Activated naive CD4-positive, alpha-beta T cell treated with anti-CD3 and anti-CD28 coated beads, Interleukin-2, amount 50 U/mL, for 72 hours (primary cell): ENCODE data around the gene TMEM132C. TPM values are rescaled to one million over a fixed set of nuclear protein-coding genes. Genes with fewer than 3 reads are reported as not detected.

Experiments
- ATAC-seq, 2 donors: fragments of 150-1000 bp; cut with Tn5 transposase; 2 replicates each; pipeline ENCODE4 v1.10.0; 2021; ENCODE audit warnings: mild to moderate bottlenecking in 2 of 2, moderate library complexity in 2 of 2
- DNase-seq, 2 donors: peaks; one replicate each; pipeline ENCODE4 v3.0.0; 2021 to 2022; ENCODE audit warnings: low spot score in 2 of 2
- H3K27ac Mint-ChIP-seq, 2 donors: one replicate each; pipeline ENCODE4 v1.8.0; 2022; ENCODE audit warnings: mild to moderate bottlenecking in 2 of 2, mixed read lengths in 2 of 2
- H3K36me3 Mint-ChIP-seq, 2 donors: one replicate each; pipeline ENCODE4 v1.8.0; 2022; ENCODE audit warnings: mixed read lengths in 2 of 2
- H3K9me3 Mint-ChIP-seq, 2 donors: one replicate each; pipeline ENCODE4 v1.8.0; 2022; ENCODE audit warnings: mixed read lengths in 2 of 2
- total RNA-seq, 2 donors: library from RNA; stranded (reverse); gene quantifications; one replicate each; pipeline ENCODE4 v1.2.3, GENCODE V29; 2022

Gene TMEM132C
- total RNA-seq, 2 donors from 2014 or later: not detected

DNA sequence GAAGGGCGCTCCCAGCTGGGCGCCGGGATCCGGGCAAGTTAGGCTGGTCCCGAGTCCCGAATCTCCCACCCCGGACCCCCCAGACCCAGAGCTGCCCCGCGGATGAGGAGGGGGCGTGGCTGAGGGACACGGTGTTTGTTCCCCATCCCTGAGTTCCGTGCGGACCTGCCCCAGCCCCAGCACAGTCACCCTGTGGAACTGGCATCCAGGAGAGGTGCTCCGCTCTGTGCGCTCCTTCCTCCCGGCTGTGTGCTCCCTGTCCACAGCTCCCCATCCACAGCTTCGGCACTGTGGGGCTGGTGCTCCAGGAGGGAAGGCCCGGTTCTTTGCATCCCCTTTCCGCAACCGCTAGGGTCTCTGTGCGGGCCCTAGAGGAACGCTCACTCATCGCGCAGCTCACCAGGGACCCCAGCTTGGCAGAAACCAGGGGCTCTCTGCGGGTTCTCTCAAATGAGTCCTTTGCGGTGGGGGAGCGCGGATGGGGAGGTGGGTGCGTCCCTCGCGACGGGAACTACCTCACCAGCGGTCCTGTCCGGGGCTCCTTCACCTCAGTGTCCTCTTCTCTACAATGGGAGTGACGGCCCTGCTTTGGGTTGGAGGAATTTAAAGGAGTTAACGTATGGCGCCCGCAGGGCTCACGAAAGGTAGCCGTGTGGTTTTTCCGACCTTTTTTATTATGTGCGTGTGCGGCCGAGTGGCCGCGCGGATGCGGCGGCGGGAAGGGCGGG, 845 bp downstream of the TMEM132C start:
- peaks cover 0 to 12% of the 10 kb centered on the region in 2 donors for H3K36me3 Mint-ChIP-seq
- DNase-seq (no peak), ATAC-seq (no peak)
- no peak overlapping the region for H3K27ac Mint-ChIP-seq
- H3K9me3 Mint-ChIP-seq: peaks cover 4 to 13% of the 10 kb centered on the region in 2 donors

DNA sequence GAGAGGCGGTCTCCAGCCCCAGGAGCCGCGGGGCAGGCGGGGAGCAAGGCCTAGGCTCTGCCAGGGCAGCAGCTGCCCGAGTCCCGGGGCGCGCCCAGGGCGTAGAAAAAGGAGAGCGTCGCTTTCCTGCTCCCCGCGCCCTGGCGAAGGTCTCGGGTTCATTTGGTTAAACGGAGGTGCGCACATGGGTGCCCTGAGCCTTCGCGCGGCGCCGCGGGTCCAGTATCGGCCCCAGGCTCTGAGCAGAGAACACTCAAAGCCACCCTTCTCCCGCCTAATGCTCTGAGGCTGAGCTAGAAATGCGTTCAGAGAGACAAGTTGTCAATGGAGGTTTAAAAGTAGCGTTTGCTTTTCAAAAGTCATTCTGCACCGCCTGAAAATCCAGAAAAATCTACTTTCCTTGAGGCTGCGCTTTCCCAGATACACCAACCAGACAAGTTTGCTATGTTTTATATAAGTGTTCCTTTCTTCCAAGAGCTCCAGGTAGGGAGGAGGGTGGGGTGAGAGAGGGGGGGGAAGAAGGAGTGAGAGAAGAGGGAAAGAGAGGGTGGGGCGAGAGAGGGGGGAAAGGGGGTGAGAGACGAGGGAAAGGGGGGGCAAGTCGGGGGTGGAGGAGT, 1.5 kb downstream of the TMEM132C start:
- Mint-ChIP-seq H3K27ac (no peak overlapping the region), H3K36me3 (peaks cover 0 to 12% of the 10 kb centered on the region in 2 donors), H3K9me3 (peaks cover 4 to 8% of the 10 kb centered on the region in 2 donors)
- ATAC-seq (no peak), DNase-seq (no peak)

DNA sequence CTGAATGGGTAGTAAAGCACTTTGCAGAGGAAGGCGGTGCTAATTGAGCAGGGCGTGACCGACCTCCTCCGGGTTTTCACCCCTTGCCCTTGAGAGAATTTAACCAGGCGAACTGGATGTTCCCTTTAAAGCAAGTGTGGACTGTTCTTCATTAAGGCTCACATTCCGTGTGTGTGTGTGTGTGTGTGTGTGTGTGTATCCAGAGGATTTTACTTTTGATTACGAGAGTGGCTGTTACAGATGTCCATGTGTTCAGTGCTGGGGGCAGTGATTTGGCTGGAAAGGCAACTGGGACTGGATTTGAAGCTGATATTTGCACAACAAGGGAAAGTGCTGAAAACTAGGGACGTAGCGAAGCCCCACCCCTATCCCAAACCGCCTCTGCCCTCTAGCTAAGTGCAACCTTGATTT, 2.2 kb downstream of the TMEM132C start:
- Mint-ChIP-seq H3K9me3 (peaks cover 1 to 4% of the 10 kb centered on the region in 2 donors), H3K27ac (no peak overlapping the region), H3K36me3 (peaks cover 0 to 6% of the 10 kb centered on the region in 2 donors)
- ATAC-seq: no peak
- no peak for DNase-seq

DNA sequence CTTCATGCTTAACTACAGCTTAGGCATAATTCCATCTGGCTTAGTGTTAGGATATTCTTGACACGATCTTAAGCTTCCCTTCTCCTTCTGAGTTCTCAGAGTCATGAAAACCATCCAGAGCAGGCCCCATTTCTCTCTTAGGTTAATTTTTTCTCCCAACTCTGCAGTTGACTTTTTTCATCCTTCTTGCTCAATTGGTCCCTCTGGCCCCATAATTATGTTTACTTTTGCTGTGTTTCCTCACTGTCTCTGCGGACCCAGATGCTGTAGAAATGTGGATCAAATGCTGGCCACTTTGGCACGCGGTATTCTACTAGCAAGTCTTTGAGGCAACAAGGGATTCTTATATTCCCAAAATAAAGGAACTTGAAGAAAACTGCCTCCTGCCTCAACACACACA, 9.5 kb downstream of the TMEM132C start:
- no peak overlapping the region for H3K27ac Mint-ChIP-seq
- no peaks in the 10 kb centered on the region for H3K36me3 Mint-ChIP-seq
- ATAC-seq (no peak), DNase-seq (no peak)
- H3K9me3 Mint-ChIP-seq: peaks cover 19 to 28% of the 10 kb centered on the region in 2 donors

DNA sequence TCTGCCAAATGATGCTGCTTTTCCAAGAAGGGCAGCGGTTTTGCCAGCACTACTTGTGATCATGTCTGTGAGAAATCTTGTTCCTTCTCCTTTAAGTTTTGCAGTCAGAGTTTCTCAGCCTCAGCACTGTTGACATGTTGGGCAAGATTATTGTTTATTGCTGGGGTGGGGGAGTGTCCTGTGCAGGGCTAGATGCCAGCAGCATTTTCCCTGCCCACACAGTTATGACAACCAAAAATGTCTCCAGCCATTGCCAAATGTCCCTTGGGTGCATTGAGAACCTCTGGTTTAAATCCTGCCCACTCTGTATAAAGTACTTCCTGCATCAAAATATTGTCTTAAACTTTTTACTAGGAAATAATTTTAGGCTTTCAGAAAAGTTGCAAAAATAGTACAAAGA, 20.0 kb downstream of the TMEM132C start:
- Mint-ChIP-seq H3K27ac (no peak overlapping the region), H3K36me3 (peaks cover 0 to 4% of the 10 kb centered on the region in 2 donors), H3K9me3 (peaks cover 18% of the 10 kb centered on the region in 2 donors)
- no peak for DNase-seq
- ATAC-seq: no peak

DNA sequence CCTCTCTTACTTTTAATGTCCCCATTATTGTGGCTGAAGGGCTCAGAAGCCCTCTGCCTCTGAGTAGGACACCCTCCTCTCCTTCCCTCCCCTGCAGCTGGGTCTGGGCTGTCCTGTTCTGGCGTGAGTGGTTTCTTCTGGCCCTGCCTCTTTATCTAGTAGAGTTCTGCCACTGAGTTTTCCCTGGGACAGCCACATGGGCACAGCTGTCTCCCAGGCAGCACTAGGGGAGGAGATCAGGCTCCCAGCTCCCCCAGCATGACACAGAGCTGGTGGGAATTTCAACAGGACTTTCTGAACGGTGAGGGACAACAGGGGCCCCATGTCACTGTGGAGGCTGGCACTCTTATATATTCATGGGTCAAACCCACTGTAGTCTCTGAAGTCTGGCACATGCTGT, 21.4 kb downstream of the TMEM132C start:
- Mint-ChIP-seq H3K9me3 (peaks cover 13 to 15% of the 10 kb centered on the region in 2 donors), H3K36me3 (peaks cover 0 to 4% of the 10 kb centered on the region in 2 donors)
- no peak for ATAC-seq

DNA sequence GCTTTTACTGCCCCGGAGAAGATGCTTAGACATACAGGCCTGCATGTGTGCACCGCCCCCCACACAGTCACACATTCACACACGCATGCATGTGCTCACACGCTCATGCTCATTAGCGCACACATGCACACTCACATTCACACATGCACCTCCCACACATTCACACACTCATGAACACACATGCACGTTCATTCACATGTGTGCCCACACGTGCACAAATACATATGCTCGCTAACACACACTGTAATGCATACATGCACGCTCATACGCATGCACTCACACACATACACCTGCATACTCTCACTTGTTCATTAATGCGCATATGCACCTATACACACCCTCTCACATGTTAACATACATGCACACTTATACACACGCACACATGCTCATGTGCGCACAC, 21.9 kb downstream of the TMEM132C start:
- Mint-ChIP-seq H3K36me3 (peaks cover 0 to 4% of the 10 kb centered on the region in 2 donors), H3K27ac (no peak overlapping the region), H3K9me3 (peaks cover 8 to 9% of the 10 kb centered on the region in 2 donors)
- DNase-seq (no peak), ATAC-seq (no peak)

More for the DNA sequence above, 21.4 kb downstream of the TMEM132C start:
- no peak overlapping the region for H3K27ac Mint-ChIP-seq
- no peak for DNase-seq

DNA sequence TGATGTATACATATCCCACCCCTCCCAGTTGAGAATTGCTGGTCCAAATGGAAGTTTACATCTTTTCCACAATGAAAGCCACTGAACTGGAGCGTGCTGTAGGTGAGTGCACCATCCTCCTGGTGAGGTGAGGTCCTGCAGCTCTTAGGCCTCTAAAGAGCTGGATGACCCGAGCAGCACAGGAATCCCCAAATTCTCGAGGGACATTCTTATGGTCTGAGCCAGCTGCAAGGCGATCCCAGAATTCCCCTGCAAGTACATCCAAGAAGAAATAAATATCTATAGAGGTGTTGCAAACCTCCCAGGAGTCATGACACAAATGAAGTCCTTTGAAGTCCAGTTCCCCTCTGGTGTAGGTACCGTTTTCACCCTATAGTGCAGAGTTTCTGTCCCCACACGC, 24.0 kb downstream of the TMEM132C start:
- ATAC-seq: no peak

DNA sequence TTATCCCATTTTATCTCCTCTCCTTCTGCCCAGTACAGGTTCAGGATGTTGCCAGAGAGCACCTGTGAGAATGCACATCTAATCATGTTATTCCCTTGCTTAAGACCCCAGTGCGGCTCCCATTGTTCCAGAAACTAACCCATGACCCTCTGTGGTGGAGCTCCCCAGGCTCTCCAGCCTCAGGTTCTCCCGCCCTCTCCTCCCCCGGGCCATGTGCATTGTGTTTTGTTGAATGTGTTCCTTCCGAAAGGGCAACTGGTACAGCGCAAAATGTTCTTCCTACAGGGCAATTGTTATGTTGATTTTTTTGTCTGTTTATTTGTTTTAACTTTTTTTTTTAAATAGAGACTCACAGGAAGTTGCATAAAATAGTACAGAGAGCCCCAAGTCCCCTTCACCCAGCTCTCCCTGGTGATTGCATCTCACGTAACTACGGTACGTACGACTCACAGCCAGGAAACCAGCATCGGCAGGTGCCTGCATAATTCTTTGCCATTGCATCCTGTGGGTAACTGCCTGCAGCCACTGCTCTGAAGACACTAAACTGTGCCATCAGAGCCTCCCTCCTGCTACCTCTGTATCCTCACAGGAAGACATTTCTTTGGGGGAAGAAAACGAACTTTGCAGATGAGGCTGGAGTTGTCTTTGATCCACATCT, 31.2 kb downstream of the TMEM132C start:
- peaks cover 8 to 11% of the 10 kb centered on the region in 2 donors for H3K9me3 Mint-ChIP-seq
- DNase-seq: no peak
- H3K36me3 Mint-ChIP-seq: peaks cover 0 to 4% of the 10 kb centered on the region in 2 donors
- H3K27ac Mint-ChIP-seq: no peak overlapping the region
- no peak for ATAC-seq

More for the DNA sequence above, 24.0 kb downstream of the TMEM132C start:
- Mint-ChIP-seq H3K27ac (no peak overlapping the region), H3K9me3 (peaks cover 8 to 9% of the 10 kb centered on the region in 2 donors), H3K36me3 (peaks cover 0 to 4% of the 10 kb centered on the region in 2 donors)
- DNase-seq: no peak

DNA sequence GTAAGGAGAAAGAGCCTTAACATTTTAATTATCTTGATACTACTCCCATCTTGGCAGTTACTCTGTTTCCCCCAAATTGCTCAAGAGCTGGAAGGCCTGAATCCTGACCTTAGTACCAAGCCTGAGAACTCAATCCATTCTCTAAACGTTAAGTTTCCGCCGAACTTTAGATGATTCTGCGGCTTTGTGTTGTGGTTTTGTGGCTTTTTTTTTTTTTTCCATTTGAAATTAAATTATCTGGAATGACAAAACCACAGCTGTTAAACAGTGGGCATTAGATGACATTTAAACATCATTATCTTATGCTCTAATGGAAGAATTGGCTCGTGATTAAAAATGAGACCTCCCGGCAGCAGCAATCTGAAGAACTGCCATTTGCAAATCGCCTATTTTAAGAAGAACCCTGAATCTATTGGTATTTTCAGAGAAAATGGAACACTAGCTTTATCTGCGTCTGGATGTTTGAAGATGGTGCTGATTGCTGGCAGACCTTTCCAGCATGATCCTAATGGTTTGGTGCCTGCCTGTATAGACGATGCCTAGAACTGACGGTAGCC, 38.4 kb downstream of the TMEM132C start:
- DNase-seq (no peak), ATAC-seq (no peak)
- Mint-ChIP-seq H3K36me3 (no peaks in the 10 kb centered on the region), H3K9me3 (peaks cover 3 to 13% of the 10 kb centered on the region in 2 donors), H3K27ac (no peak overlapping the region)

DNA sequence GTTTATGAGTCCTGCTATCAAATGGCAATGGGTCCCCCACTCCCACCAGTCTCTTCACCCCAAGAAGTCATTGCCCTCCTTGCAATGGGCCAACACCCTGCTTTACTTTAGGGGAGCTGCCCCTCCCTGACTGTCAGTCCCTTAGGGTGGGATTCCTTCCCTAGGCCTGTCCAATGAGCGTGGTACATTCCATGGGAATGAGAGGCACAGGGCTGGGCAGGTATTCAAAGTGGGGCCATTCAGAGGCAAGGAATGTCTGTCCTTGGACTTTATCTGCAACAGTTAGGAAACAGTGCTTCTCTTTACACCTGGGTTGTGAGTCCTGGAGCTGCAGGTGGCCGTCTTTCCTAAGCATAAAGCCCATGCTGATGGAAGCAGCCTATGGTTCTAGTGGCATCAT, 40.8 kb downstream of the TMEM132C start:
- DNase-seq (no peak), ATAC-seq (no peak)
- H3K36me3 Mint-ChIP-seq: no peaks in the 10 kb centered on the region
- peaks cover 7 to 15% of the 10 kb centered on the region in 2 donors for H3K9me3 Mint-ChIP-seq
- H3K27ac Mint-ChIP-seq: no peak overlapping the region

DNA sequence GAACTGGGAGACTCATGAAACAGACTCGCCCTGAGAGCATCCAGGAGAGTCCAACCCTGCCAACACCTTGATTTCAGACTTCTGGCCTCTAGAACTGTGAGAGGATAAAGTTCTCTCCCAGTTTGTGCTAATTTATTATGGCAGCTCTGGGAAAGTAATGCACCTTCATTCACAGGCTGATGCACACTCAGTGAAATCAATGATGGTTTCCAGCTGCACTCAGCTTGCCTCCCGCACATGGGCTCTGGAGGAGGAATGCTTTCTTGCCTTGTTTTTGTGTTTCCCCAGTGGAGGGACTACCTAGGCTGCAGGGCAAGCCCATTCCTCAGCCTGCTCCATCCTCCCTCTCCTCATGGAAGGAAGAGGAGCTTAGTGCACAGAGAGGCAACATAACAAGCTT, 45.7 kb downstream of the TMEM132C start:
- H3K36me3 Mint-ChIP-seq: peaks cover 0 to 11% of the 10 kb centered on the region in 2 donors
- no peak for ATAC-seq

DNA sequence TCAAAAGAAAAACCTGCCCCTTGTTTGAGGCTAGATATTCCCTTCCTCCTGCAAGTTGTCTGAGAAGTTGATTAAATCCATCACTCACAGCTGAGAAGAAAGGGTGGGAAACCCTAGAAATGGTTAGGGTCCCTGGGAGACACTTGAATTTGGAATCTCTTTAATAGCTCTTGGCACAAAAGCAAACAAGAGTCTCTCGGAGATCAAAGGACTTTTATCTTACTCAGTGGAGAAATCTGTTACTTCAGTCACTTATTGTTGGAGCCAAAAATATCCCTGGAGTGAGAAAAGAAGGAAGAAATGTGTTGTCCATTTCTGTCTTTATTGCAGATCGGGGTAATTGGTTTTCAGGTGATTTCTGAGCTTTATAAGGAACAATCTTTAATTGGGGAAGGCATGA, 47.0 kb downstream of the TMEM132C start:
- Mint-ChIP-seq H3K9me3 (peaks cover 17 to 19% of the 10 kb centered on the region in 2 donors), H3K27ac (no peak overlapping the region), H3K36me3 (peaks cover 0 to 17% of the 10 kb centered on the region in 2 donors)
- DNase-seq (no peak), ATAC-seq (no peak)

More for the DNA sequence above, 45.7 kb downstream of the TMEM132C start:
- H3K9me3 Mint-ChIP-seq: peaks cover 15 to 17% of the 10 kb centered on the region in 2 donors
- no peak for DNase-seq
- H3K27ac Mint-ChIP-seq: no peak overlapping the region

DNA sequence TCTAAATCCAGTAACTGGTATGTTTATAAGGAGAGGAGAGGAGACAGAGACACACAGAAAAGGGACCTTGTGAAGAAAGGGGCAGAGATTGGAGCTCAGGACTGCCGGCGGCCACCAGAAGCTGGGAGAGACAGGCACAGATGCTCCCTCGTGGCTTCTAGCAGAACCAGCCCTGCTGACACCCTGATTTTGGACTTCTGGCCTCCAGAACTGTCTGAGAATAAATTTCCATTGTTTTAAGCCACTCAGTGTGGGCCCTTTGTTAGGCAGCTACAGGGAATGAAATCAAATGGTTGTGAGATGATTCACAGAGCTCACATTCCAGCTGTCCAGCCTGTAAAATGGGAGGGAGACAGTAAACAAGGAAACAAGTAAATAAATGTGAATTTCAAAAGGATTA, 47.6 kb downstream of the TMEM132C start:
- H3K9me3 Mint-ChIP-seq: peaks cover 21 to 23% of the 10 kb centered on the region in 2 donors
- ATAC-seq (no peak), DNase-seq (no peak)
- no peak overlapping the region for H3K27ac Mint-ChIP-seq
- H3K36me3 Mint-ChIP-seq: peaks cover 0 to 17% of the 10 kb centered on the region in 2 donors

DNA sequence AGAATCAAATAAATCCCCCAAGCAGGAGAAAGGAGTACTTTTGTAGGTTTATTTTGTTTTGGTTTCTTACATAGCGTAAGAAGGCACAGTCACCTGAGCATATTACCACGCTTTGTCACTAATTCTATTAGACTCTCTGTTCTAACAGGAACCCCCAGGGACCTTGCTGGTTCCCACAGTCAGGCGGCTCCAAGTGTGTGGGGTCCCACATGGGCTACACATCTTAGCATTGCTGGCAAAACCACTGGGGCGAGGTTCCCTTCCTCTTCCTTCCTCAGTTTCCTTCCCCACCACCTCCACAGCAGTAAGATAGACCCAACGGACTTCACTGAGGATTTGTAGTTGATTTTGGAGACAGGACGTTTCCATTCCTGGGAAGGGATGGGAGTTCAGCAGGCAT, 49.1 kb downstream of the TMEM132C start:
- H3K36me3 Mint-ChIP-seq: peaks cover 0 to 17% of the 10 kb centered on the region in 2 donors
- H3K27ac Mint-ChIP-seq: no peak overlapping the region
- H3K9me3 Mint-ChIP-seq: peaks cover 16 to 24% of the 10 kb centered on the region in 2 donors
- DNase-seq: no peak
- no peak for ATAC-seq

DNA sequence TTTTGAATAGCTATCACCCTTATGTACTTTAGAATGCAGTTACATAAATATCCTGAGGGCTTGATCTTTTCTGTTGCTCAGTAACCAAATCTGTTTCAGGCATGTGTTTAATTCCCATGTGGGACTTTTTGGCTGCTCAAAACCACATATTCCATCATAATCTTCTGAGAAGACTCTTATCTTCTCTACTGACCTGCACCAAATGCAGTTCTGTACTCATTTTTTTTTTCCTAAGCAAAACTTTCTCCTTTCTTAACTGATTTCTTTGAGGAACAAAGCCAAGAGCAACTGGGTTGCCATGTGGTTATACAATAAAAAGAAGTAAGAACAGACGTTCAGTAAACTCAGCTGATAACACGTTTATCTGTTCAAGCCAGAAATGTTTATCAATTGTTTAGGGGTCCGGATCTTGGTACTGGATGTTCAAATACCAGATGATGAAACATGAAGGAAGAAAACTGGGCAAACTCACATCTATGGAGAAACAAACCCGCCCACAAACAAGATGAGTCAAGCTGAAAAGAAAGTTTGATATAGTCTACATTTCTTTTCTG, 50.1 kb downstream of the TMEM132C start:
- ATAC-seq (no peak), DNase-seq (no peak)
- no peak overlapping the region for H3K27ac Mint-ChIP-seq
- H3K9me3 Mint-ChIP-seq: peaks cover 16 to 27% of the 10 kb centered on the region in 2 donors
- H3K36me3 Mint-ChIP-seq: peaks cover 0 to 17% of the 10 kb centered on the region in 2 donors

DNA sequence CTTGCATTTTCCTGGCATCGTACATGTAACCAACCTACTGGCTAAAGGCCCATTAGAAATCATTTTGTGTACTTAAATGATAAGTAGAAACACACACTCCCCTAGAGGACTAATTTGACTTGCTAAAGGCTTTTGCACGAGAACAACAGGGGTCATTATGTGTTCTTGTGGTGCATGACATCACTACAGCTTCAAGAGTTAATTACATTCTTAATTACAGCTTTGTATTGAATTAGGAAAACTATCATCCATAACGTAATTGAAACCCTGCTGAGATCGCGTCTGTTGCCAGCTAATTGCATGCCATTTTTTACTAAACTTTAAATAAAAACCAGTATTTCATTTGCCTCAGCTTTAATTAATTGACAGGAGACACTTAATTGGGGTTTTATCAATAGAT, 51.4 kb downstream of the TMEM132C start:
- DNase-seq: no peak
- Mint-ChIP-seq H3K27ac (no peak overlapping the region), H3K9me3 (peaks cover 16 to 33% of the 10 kb centered on the region in 2 donors), H3K36me3 (peaks cover 0 to 17% of the 10 kb centered on the region in 2 donors)
- ATAC-seq: no peak
